Sigmoid colon (tissue), 4 donors: Measurements from ENCODE around the gene DOC2A.

ENCODE experiments used
- CTCF ChIP-seq, 4 experiments: fragments of 450-650 bp in 3 of 4; fragments of 200-600 bp in 1 of 4; IDR thresholded peaks; one replicate each; pipeline ENCODE4 v1.5.1; 2016 to 2019; ENCODE audit warnings: antibody characterized with exemption in 4 of 4, mild to moderate bottlenecking in 3 of 4, moderate library complexity in 2 of 4
- EP300 ChIP-seq, 4 donors: sonication (generic); formaldehyde crosslinking; IDR thresholded peaks; one replicate each; pipeline ENCODE4 v1.6.1; 2017; ENCODE audit warnings: antibody characterized with exemption in 4 of 4

- TF ChIP-seq CTCF (IDR thresholded peaks at IDR 0.05) (no peak), EP300 (IDR thresholded peaks at IDR 0.05) (no peak)
These were observed at the start of gene DOC2A for GRCh38 chr16:30010844-30011713.
